ENCODE data around the gene PCP4L1. TPM values are rescaled to one million over a fixed set of nuclear protein-coding genes. Genes with fewer than 3 reads are reported as not detected.

Gene PCP4L1
- total and polyA plus RNA-seq, 2 experiments from 2014 or later = 1.4 to 1.7 TPM

- Histone ChIP-seq H3K9me3 (ENCODE audit: low read depth) (no peaks in the 10 kb centered on the region), H3K36me3 (replicated peaks; ENCODE audit: insufficient read depth, low read depth) (peaks cover 10% of the 10 kb centered on the region), H3K4me1 (ENCODE audit: insufficient read depth) (peaks cover 30% of the 10 kb centered on the region), H3K27me3 (no peaks in the 10 kb centered on the region), H3K79me2 (peaks cover 13% of the 10 kb centered on the region), H3K27ac (peak within 1 kb of the TSS; percentile 46), H3K4me3 (no peak within 1 kb of the TSS), H3K4me2 (no peak within 1 kb of the TSS), H4K20me1 (ENCODE audit: insufficient read depth, poor library complexity, severe bottlenecking) (no peaks in the 10 kb centered on the region), H3K9me2 (replicated peaks; ENCODE audit: insufficient read depth) (no peaks in the 10 kb centered on the region), H2AFZ (no peak within 1 kb of the TSS)
- WGBS (ENCODE audit: low lambda C conversion rate, missing lambda C conversion rate) = 98% methylated on average over 10 of the region's 10 CpGs
- no peak for TF ChIP-seq CTCF (IDR thresholded peaks at IDR 0.05; ENCODE audit: poor library complexity)
- no peak for TF ChIP-seq EZH2phosphoT487 (IDR thresholded peaks at IDR 0.05; ENCODE audit: low read depth, severe bottlenecking, unreplicated experiment)
- TF ChIP-seq EZH2 (IDR thresholded peaks at IDR 0.05; ENCODE audit: borderline replicate concordance) = no peak
- DNase-seq (ENCODE audit: low spot score) = no peak
These were observed 43.5 kb upstream of the PCP4L1 start, which contains the start of gene FCER1G for GRCh38 chr1:161215076-161215475. FCER1G (plus strand) TSS chr1:161215295; CDS start chr1:161215322, 27 bp downstream.

GRCh38 chr1:161216945-161217712 is 41.4 kb upstream of the PCP4L1 start:
- Histone ChIP-seq H2AFZ (peak overlapping the region; percentile 15), H3K4me3 (no peak overlapping the region), H3K9me3 (ENCODE audit: low read depth) (no peaks in the 10 kb centered on the region), H3K4me1 (ENCODE audit: insufficient read depth) (peaks cover 27% of the 10 kb centered on the region), H3K27ac (peak overlapping the region; percentile 93), H3K4me2 (peak overlapping the region; percentile 33), H3K36me3 (replicated peaks; ENCODE audit: insufficient read depth, low read depth) (peaks cover 7% of the 10 kb centered on the region), H3K27me3 (no peaks in the 10 kb centered on the region), H4K20me1 (ENCODE audit: insufficient read depth, poor library complexity, severe bottlenecking) (no peaks in the 10 kb centered on the region), H3K79me2 (no peaks in the 10 kb centered on the region), H3K9me2 (replicated peaks; ENCODE audit: insufficient read depth) (no peaks in the 10 kb centered on the region)
- 63% methylated on average over 7 of the region's 7 CpGs for WGBS (ENCODE audit: low lambda C conversion rate, missing lambda C conversion rate)
- DNase-seq (ENCODE audit: low spot score) = no peak
- TF ChIP-seq CTCF (IDR thresholded peaks at IDR 0.05; ENCODE audit: poor library complexity) = no peak
- TF ChIP-seq EZH2 (IDR thresholded peaks at IDR 0.05; ENCODE audit: borderline replicate concordance) = no peak
- TF ChIP-seq EZH2phosphoT487 (IDR thresholded peaks at IDR 0.05; ENCODE audit: low read depth, severe bottlenecking, unreplicated experiment) = no peak

- Histone ChIP-seq H3K9me3 (ENCODE audit: low read depth) (no peaks in the 10 kb centered on the region), H3K79me2 (no peaks in the 10 kb centered on the region), H3K4me1 (ENCODE audit: insufficient read depth) (peaks cover 27% of the 10 kb centered on the region), H3K4me2 (no peak overlapping the region), H4K20me1 (ENCODE audit: insufficient read depth, poor library complexity, severe bottlenecking) (no peaks in the 10 kb centered on the region), H3K27ac (peak overlapping the region; percentile 93), H2AFZ (no peak overlapping the region), H3K4me3 (no peak overlapping the region), H3K9me2 (replicated peaks; ENCODE audit: insufficient read depth) (no peaks in the 10 kb centered on the region), H3K36me3 (replicated peaks; ENCODE audit: insufficient read depth, low read depth) (peaks cover 7% of the 10 kb centered on the region), H3K27me3 (no peaks in the 10 kb centered on the region)
- DNase-seq (ENCODE audit: low spot score) = no peak
- TF ChIP-seq EZH2phosphoT487 (IDR thresholded peaks at IDR 0.05; ENCODE audit: low read depth, severe bottlenecking, unreplicated experiment) (no peak), EZH2 (IDR thresholded peaks at IDR 0.05; ENCODE audit: borderline replicate concordance) (no peak), CTCF (IDR thresholded peaks at IDR 0.05; ENCODE audit: poor library complexity) (no peak)
- WGBS (ENCODE audit: low lambda C conversion rate, missing lambda C conversion rate) = 78% methylated on average over 6 of the region's 6 CpGs
These were observed 40.7 kb upstream of the PCP4L1 start for GRCh38 chr1:161217831-161218230.

Measured in hepatocyte (in vitro differentiated cells).